Natural killer cell (primary cell): ENCODE results near the gene TMC2. TPM values are rescaled to one million over a fixed set of nuclear protein-coding genes. Genes with fewer than 3 reads are reported as not detected.

Source experiments
- ATAC-seq, 3 donors: fragments of 150-1000 bp in 2 of 3; fragments of 200-7000 bp in 1 of 3; cut with Tn5 transposase; 1 replicate in 1 of 3; 2 replicates in 2 of 3; pipeline ENCODE4 v1.10.0; 2021; ENCODE audit warnings: mild to moderate bottlenecking in 2 of 3, moderate library complexity in 2 of 3
- DNase-seq, 2 donors: peaks; one replicate each; pipeline versions ENCODE4 v3.0.0 to v3.0.0-alpha.2; 2013 to 2021; ENCODE audit warnings: mixed read lengths in 1 of 2
- H3K27ac ChIP-seq: one replicate; pipeline ENCODE4 v1.5.1; 2013; ENCODE audit warnings: mild to moderate bottlenecking, low read length
- H3K27me3 ChIP-seq: one replicate; pipeline ENCODE4 v1.6.1; 2013; ENCODE audit warnings: low read length; ENCODE audit not compliant: control insufficient read depth, insufficient read depth
- H3K36me3 ChIP-seq: one replicate; pipeline ENCODE4 v1.6.1; 2013; ENCODE audit warnings: low read length; ENCODE audit not compliant: control insufficient read depth, insufficient read depth
- H3K4me1 ChIP-seq: one replicate; pipeline ENCODE4 v1.6.1; 2013; ENCODE audit warnings: low read length; ENCODE audit not compliant: control insufficient read depth, insufficient read depth
- H3K4me3 ChIP-seq: one replicate; pipeline ENCODE4 v1.5.1; 2013; ENCODE audit warnings: low read length
- H3K9me3 ChIP-seq: one replicate; pipeline ENCODE4 v1.6.1; 2013; ENCODE audit warnings: low read length; ENCODE audit not compliant: control insufficient read depth, insufficient read depth
- H3K27ac Mint-ChIP-seq, 2 donors: one replicate each; pipeline ENCODE4 v1.8.0; 2022; ENCODE audit warnings: mild to moderate bottlenecking in 2 of 2, mixed read lengths in 2 of 2, moderate library complexity in 1 of 2
- H3K27me3 Mint-ChIP-seq, 2 donors: one replicate each; pipeline ENCODE4 v1.8.0; 2022; ENCODE audit warnings: low read depth in 2 of 2, mixed read lengths in 2 of 2
- H3K36me3 Mint-ChIP-seq: one replicate; pipeline ENCODE4 v1.8.0; 2022; ENCODE audit warnings: mixed read lengths
- H3K4me1 Mint-ChIP-seq, 2 donors: one replicate each; pipeline ENCODE4 v1.8.0; 2022; ENCODE audit warnings: mixed read lengths in 2 of 2
- H3K4me3 Mint-ChIP-seq: one replicate; pipeline ENCODE4 v1.8.0; 2022; ENCODE audit warnings: mild to moderate bottlenecking, moderate library complexity, mixed read lengths
- H3K9me3 Mint-ChIP-seq, 2 donors: one replicate each; pipeline ENCODE4 v1.8.0; 2022; ENCODE audit warnings: mixed read lengths in 2 of 2
- WGBS: methylation state at CpG from one replicate; pipeline ENCODE4 v1.1.7; 2013; ENCODE audit warnings: missing lambda C conversion rate; ENCODE audit not compliant: insufficient coverage; 5-methylcytosine and 5-hydroxymethylcytosine counted together
- intact Hi-C: fragments of 100-400 bp; cut with micrococcal nuclease; formaldehyde crosslinking; loops from one replicate; pipeline ENCODE4 v1.14.2; 2022
- total RNA-seq, 4 donors: library from RNA; stranded (reverse); fragments of 120-200 nt in 1 of 4; gene quantifications; one replicate each; pipeline versions ENCODE4 v1.2.3 to v1.2.4, GENCODE V29; 2013 to 2022
- TF ChIP-seq, protein P1 (sequence below): fragments of 200-600 bp; IDR thresholded peaks from one replicate; pipeline ENCODE4 v1.8.0; 2022; ENCODE audit warnings: antibody characterized with exemption

The TMC2 gene
- total RNA-seq, 3 donors from 2014 or later (not counting 1 experiment from before 2014, with no cell fraction given), result 0.94 to 1.3 TPM; not detected in 1

DNA sequence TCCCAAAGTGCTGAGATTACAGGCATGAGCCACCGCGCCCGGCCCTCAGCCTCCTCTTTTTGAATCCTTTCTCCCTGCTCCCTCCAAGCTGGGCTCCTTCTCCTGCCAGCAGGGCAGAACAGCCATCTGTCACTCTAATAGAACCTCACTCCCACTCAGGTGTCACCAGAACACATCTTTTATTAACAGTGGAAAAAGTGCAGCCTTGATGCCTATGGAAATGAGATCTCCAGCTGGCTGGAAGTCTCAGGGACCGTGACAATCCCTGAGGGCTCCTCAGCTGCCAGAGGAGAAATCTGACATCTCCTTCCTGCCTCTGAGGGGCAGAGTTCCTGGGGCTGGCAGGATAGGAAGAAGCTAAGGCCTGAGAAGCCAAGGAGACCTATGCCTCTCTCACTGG is 28.0 kb downstream of the TMC2 start:
- peaks cover 22 to 45% of the 10 kb centered on the region in 2 donors for H3K27me3 Mint-ChIP-seq
- intact Hi-C loops, result no loop called here
- H3K27me3 ChIP-seq, result peaks cover 11% of the 10 kb centered on the region

DNA sequence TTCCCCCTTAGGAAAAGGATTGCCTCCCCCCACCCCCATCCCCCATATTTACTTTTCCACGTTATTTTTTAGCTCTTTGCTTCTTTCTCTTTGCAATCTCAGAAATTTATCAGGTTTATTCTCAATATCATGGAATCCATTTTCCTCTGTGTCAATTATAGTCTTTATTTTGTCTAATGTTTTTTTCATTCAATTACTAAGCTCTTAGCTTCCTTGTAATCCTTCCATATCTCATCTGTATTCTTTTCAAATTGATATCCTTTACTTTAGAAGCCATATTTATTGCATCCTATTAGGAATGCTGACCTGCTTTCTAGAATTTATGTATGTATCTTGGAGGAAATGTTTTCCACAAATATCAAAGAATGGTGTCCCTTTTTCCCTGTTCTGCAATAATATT is 39.3 kb downstream of the TMC2 start:
- no peaks in the 10 kb centered on the region for H3K4me1 ChIP-seq
- no peaks in the 10 kb centered on the region for H3K36me3 Mint-ChIP-seq
- ATAC-seq (no peak), DNase-seq (no peak)
- no peaks in the 10 kb centered on the region for H3K36me3 ChIP-seq
- intact Hi-C loops, result no loop called here
- H3K27me3 Mint-ChIP-seq, result peaks cover 21 to 45% of the 10 kb centered on the region in 2 donors
- no peaks in the 10 kb centered on the region for H3K9me3 Mint-ChIP-seq
- H3K9me3 ChIP-seq, result no peaks in the 10 kb centered on the region
- H3K4me3 ChIP-seq, result no peak overlapping the region
- no peak overlapping the region for H3K27ac Mint-ChIP-seq
- TF ChIP-seq, protein P1, sequence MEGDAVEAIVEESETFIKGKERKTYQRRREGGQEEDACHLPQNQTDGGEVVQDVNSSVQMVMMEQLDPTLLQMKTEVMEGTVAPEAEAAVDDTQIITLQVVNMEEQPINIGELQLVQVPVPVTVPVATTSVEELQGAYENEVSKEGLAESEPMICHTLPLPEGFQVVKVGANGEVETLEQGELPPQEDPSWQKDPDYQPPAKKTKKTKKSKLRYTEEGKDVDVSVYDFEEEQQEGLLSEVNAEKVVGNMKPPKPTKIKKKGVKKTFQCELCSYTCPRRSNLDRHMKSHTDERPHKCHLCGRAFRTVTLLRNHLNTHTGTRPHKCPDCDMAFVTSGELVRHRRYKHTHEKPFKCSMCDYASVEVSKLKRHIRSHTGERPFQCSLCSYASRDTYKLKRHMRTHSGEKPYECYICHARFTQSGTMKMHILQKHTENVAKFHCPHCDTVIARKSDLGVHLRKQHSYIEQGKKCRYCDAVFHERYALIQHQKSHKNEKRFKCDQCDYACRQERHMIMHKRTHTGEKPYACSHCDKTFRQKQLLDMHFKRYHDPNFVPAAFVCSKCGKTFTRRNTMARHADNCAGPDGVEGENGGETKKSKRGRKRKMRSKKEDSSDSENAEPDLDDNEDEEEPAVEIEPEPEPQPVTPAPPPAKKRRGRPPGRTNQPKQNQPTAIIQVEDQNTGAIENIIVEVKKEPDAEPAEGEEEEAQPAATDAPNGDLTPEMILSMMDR, result no peak
- 20% methylated on average over 1 of the region's 1 CpG for WGBS
- no peak overlapping the region for H3K27ac ChIP-seq
- H3K4me3 Mint-ChIP-seq, result no peak overlapping the region
- peaks cover 13% of the 10 kb centered on the region for H3K27me3 ChIP-seq
- H3K4me1 Mint-ChIP-seq, result no peaks in the 10 kb centered on the region

More for the DNA sequence above, 28.0 kb downstream of the TMC2 start:
- Histone ChIP-seq H3K4me3 (no peak overlapping the region), H3K9me3 (no peaks in the 10 kb centered on the region), H3K27ac (no peak overlapping the region), H3K36me3 (no peaks in the 10 kb centered on the region), H3K4me1 (peaks cover 4% of the 10 kb centered on the region)
- no peaks in the 10 kb centered on the region for H3K36me3 Mint-ChIP-seq
- DNase-seq (no peak), ATAC-seq (no peak)
- no peaks in the 10 kb centered on the region for H3K4me1 Mint-ChIP-seq
- no peak overlapping the region for H3K4me3 Mint-ChIP-seq
- WGBS, result 83% methylated on average over 4 of the region's 4 CpGs
- TF ChIP-seq, protein P1, result no peak
- H3K27ac Mint-ChIP-seq, result no peak overlapping the region
- no peaks in the 10 kb centered on the region for H3K9me3 Mint-ChIP-seq

DNA sequence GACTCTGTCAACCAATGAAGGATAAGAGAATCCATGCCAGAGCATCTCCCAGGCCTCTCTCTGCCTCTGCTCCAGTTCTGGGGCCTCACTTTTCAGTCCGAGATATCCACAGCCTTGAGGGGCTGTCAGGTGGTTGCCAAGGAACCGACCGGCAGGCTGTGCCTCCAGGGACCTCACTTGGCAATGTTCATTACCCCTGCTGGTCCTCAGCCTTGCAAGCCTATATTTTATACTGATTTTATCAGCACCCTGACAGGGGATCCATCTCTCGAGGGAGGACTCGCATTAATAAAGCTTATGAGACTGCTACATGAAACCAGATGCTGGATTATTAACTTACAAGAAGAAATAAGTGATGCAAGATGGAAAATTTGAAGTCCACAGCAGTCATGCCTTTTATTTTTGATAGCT is 39.9 kb downstream of the TMC2 start:
- 91% methylated on average over 5 of the region's 5 CpGs for WGBS
- intact Hi-C loops, result no loop called here
- H3K9me3 ChIP-seq, result no peaks in the 10 kb centered on the region
- ATAC-seq, result no peak
- Mint-ChIP-seq H3K27ac (no peak overlapping the region), H3K9me3 (no peaks in the 10 kb centered on the region), H3K36me3 (no peaks in the 10 kb centered on the region), H3K4me3 (no peak overlapping the region), H3K4me1 (no peaks in the 10 kb centered on the region), H3K27me3 (peaks cover 21 to 45% of the 10 kb centered on the region in 2 donors)
- TF ChIP-seq, protein P1, result no peak
- H3K27me3 ChIP-seq, result peaks cover 13% of the 10 kb centered on the region
- H3K4me3 ChIP-seq, result no peak overlapping the region
- H3K4me1 ChIP-seq, result no peaks in the 10 kb centered on the region
- no peak for DNase-seq
- H3K27ac ChIP-seq, result no peak overlapping the region
- H3K36me3 ChIP-seq, result no peaks in the 10 kb centered on the region

DNA sequence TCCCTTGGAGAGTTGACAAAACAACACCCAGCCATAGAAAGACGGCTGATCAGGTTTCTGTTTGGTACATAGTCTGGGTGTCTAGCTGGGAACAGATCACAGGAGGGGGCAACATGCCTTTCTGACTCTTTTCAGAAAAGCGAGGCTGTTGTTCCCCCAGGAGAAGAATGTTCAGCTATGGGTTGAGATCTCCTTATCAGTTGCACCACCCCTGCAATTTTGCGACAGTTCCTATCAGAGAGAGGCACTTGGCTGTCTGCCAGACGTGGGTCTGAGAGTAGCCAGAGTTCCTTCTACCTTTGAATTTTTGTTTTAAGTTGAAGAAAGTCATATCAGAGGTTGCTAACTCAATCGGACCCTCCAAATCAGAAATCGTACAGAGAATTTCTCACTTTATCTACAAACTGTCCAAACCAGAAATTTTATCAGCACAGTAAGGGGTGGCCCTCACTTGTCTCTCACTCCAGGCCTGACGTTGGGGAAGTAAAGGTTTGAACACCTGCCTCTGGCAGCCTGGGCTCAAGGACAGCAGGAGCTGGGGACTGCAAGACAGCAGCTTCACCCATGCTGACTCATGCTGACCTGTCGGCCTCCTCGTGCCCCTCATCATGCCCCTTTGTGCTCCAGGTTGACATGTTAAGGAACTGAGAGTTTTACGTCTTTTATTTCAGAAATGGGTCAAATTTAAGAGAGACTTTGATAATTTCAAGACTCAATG is 42.3 kb downstream of the TMC2 start:
- Histone ChIP-seq H3K27me3 (peaks cover 11% of the 10 kb centered on the region), H3K4me3 (no peak overlapping the region), H3K9me3 (no peaks in the 10 kb centered on the region), H3K36me3 (no peaks in the 10 kb centered on the region), H3K27ac (no peak overlapping the region), H3K4me1 (no peaks in the 10 kb centered on the region)
- no peaks in the 10 kb centered on the region for H3K36me3 Mint-ChIP-seq
- TF ChIP-seq, protein P1, result no peak
- H3K4me1 Mint-ChIP-seq, result no peaks in the 10 kb centered on the region
- ATAC-seq (no peak), DNase-seq (no peak)
- H3K27me3 Mint-ChIP-seq, result peaks cover 22 to 53% of the 10 kb centered on the region in 2 donors
- 16% methylated on average over 10 of the region's 10 CpGs for WGBS
- H3K4me3 Mint-ChIP-seq, result no peak overlapping the region
- H3K9me3 Mint-ChIP-seq, result no peaks in the 10 kb centered on the region
- intact Hi-C loops, result no loop called here
- H3K27ac Mint-ChIP-seq, result no peak overlapping the region
